Right renal pelvis (tissue), 4 donors: ENCODE data around the gene ROR2. TPM values are rescaled to one million over a fixed set of nuclear protein-coding genes. Genes with fewer than 3 reads are reported as not detected.
"Not testable (repeated sequence)": the region's sequence is repeated elsewhere in the genome, so short reads cannot be mapped to it uniquely, and the experiment has no call there.

ENCODE experiments used
- DNase-seq, 4 donors: peaks; one replicate each; pipeline ENCODE4 v3.0.0-alpha.2; 2013; ENCODE audit warnings: low read depth in 4 of 4, low spot score in 3 of 4, missing footprints in 1 of 4
- polyA plus RNA-seq, 4 donors: library from polyadenylated mRNA; unstranded; fragments of 120-200 nt; gene quantifications; one replicate each; pipeline ENCODE4 v1.2.1, GENCODE V29; 2013; ENCODE audit not compliant: insufficient read length in 4 of 4

ROR2 gene
- polyA plus RNA-seq, 4 donors = 14.6 to 19.1 (median 17.7) TPM

- DNase-seq = no peak
Measured at GRCh38 chr9:91658513-91659105, 291.4 kb downstream of the ROR2 start.

- DNase-seq = no peak
Measured at GRCh38 chr9:91657501-91657900, 292.5 kb downstream of the ROR2 start.

GRCh38 chr9:91655658-91656057 lies 294.4 kb downstream of the ROR2 start:
- DNase-seq = no peak

GRCh38 chr9:91655215-91655614 lies 294.8 kb downstream of the ROR2 start:
- DNase-seq = no peak

- no peak for DNase-seq
Measured at GRCh38 chr9:91654527-91654926, 295.5 kb downstream of the ROR2 start.

GRCh38 chr9:91647371-91647770 lies 302.7 kb downstream of the ROR2 start:
- DNase-seq = no peak

- DNase-seq = no peak
Measured at GRCh38 chr9:91646702-91647101, 303.3 kb downstream of the ROR2 start.

- DNase-seq = no peak
Measured at GRCh38 chr9:91644433-91644832, 305.6 kb downstream of the ROR2 start.

GRCh38 chr9:91643481-91644077 lies 306.4 kb downstream of the ROR2 start:
- no peak for DNase-seq

- no peak for DNase-seq
Measured at GRCh38 chr9:91642771-91643170, 307.3 kb downstream of the ROR2 start.

- DNase-seq = no peak
Measured at GRCh38 chr9:91640428-91640827, 309.6 kb downstream of the ROR2 start.

GRCh38 chr9:91639054-91639453 lies 311.0 kb downstream of the ROR2 start:
- no peak for DNase-seq

GRCh38 chr9:91634832-91635231 lies 315.2 kb downstream of the ROR2 start:
- not testable (repeated sequence) for DNase-seq

GRCh38 chr9:91629718-91630117 lies 320.3 kb downstream of the ROR2 start:
- DNase-seq = no peak

GRCh38 chr9:91628892-91629291 lies 321.1 kb downstream of the ROR2 start:
- no peak for DNase-seq

- no peak for DNase-seq
Measured at GRCh38 chr9:91625331-91625730, 324.7 kb downstream of the ROR2 start.

GRCh38 chr9:91623004-91623403 lies 327.0 kb downstream of the ROR2 start:
- DNase-seq = no peak

- not testable (repeated sequence) for DNase-seq
Measured at GRCh38 chr9:91622121-91622520, 327.9 kb downstream of the ROR2 start.

GRCh38 chr9:91614044-91614443 lies 336.0 kb downstream of the ROR2 start:
- DNase-seq = not testable (repeated sequence)

- no peak for DNase-seq
Measured at GRCh38 chr9:91611582-91611981, 338.4 kb downstream of the ROR2 start.

- no peak for DNase-seq
Measured at GRCh38 chr9:91606255-91606995, 343.6 kb downstream of the ROR2 start.
